Central memory CD4-positive, alpha-beta T cell (primary cell): ENCODE measurements around the gene LRRC41.
A peak's percentile ranks its signal among the peaks of the same experiment; 100 is the strongest.
"Not testable (repeated sequence)": the region's sequence is repeated elsewhere in the genome, so short reads cannot be mapped to it uniquely, and the experiment has no call there.

Experiments
- DNase-seq: peaks from one replicate; pipeline ENCODE4 v3.0.0; 2022

LRRC41 gene

GRCh38 chr1:46325285-46326076, 22.1 kb upstream of the LRRC41 start:
- not testable (repeated sequence) for DNase-seq

GRCh38 chr1:46322191-46322590, 18.8 kb upstream of the LRRC41 start:
- not testable (repeated sequence) for DNase-seq

GRCh38 chr1:46319960-46320914, 16.8 kb upstream of the LRRC41 start:
- not testable (repeated sequence) for DNase-seq

- DNase-seq, result not testable (repeated sequence)
These were observed 15.9 kb upstream of the LRRC41 start for GRCh38 chr1:46319301-46319700.

GRCh38 chr1:46317323-46317722, 13.9 kb upstream of the LRRC41 start:
- DNase-seq, result no peak

- DNase-seq, result no peak
These were observed 12.4 kb upstream of the LRRC41 start for GRCh38 chr1:46315669-46316403.

GRCh38 chr1:46310321-46310720, 6.9 kb upstream of the LRRC41 start:
- no peak for DNase-seq

GRCh38 chr1:46309401-46310159, 6.2 kb upstream of the LRRC41 start:
- DNase-seq, result no peak

- DNase-seq, result no peak
These were observed 2.7 kb upstream of the LRRC41 start for GRCh38 chr1:46306159-46306530.

GRCh38 chr1:46303872-46304326, 483 bp upstream of the LRRC41 start:
- DNase-seq, result no peak

GRCh38 chr1:46302641-46303037, 777 bp downstream of the LRRC41 start:
- no peak for DNase-seq

- DNase-seq, result peak; percentile 34
These were observed 1.4 kb downstream of the LRRC41 start for GRCh38 chr1:46301808-46302640.

- no peak for DNase-seq
These were observed 2.0 kb downstream of the LRRC41 start for GRCh38 chr1:46301406-46301807.

- no peak for DNase-seq
These were observed 2.6 kb downstream of the LRRC41 start for GRCh38 chr1:46300673-46301405.

GRCh38 chr1:46298387-46298786, 5.0 kb downstream of the LRRC41 start:
- no peak for DNase-seq

- DNase-seq, result no peak
These were observed 8.1 kb downstream of the LRRC41 start for GRCh38 chr1:46295306-46295705.

GRCh38 chr1:46289976-46290375, 13.4 kb downstream of the LRRC41 start:
- no peak for DNase-seq

GRCh38 chr1:46289134-46289494, 14.3 kb downstream of the LRRC41 start:
- no peak for DNase-seq

GRCh38 chr1:46288485-46289133, 14.8 kb downstream of the LRRC41 start:
- no peak for DNase-seq
